Uterus (tissue), 2 donors: ENCODE results near the gene STARD8.

Experiments used
- POLR2A ChIP-seq, 2 donors: fragments of 450-650 bp; IDR thresholded peaks; one replicate each; pipeline ENCODE4 v1.6.1; 2016; ENCODE audit warnings: antibody characterized with exemption in 2 of 2, mild to moderate bottlenecking in 1 of 2, moderate library complexity in 1 of 2
- TF ChIP-seq, protein P1 (sequence below), 4 experiments: fragments of 200-600 bp in 2 of 4; fragments of 450-650 bp in 2 of 4; sonication (generic) in 2 of 4; IDR thresholded peaks; one replicate each; pipeline ENCODE4 v1.5.1; 2016 to 2019; ENCODE audit warnings: antibody characterized with exemption in 4 of 4, mild to moderate bottlenecking in 2 of 4, moderate library complexity in 1 of 4

DNA sequence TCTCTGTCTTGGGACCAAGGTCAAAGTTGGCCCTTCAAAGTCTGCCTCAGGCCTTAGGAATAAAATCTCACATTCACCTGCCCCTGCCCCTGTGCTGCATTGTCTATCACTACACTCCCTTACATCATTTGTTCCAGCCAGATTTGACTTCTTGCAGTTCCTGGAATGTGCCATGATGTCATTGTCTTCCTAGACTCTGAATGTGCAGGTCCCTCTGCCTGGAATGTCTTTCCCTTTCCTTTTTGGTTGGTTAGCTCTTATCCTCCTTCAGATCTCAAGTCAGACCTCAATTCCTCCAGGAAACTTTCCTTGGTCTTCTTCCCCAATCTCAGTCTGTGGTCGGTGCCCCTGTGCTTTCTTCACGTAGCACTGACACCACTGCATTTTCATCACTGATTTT lies 113.6 kb downstream of the STARD8 start:
- TF ChIP-seq, protein P1, sequence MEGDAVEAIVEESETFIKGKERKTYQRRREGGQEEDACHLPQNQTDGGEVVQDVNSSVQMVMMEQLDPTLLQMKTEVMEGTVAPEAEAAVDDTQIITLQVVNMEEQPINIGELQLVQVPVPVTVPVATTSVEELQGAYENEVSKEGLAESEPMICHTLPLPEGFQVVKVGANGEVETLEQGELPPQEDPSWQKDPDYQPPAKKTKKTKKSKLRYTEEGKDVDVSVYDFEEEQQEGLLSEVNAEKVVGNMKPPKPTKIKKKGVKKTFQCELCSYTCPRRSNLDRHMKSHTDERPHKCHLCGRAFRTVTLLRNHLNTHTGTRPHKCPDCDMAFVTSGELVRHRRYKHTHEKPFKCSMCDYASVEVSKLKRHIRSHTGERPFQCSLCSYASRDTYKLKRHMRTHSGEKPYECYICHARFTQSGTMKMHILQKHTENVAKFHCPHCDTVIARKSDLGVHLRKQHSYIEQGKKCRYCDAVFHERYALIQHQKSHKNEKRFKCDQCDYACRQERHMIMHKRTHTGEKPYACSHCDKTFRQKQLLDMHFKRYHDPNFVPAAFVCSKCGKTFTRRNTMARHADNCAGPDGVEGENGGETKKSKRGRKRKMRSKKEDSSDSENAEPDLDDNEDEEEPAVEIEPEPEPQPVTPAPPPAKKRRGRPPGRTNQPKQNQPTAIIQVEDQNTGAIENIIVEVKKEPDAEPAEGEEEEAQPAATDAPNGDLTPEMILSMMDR (IDR thresholded peaks at IDR 0.05) = no peak
- no peak for TF ChIP-seq POLR2A (IDR thresholded peaks at IDR 0.05)
